Pancreas (tissue), 10 donors: ENCODE results near the gene MYO6. TPM values are rescaled to one million over a fixed set of nuclear protein-coding genes. Genes with fewer than 3 reads are reported as not detected.

Source experiments
- ATAC-seq, 4 donors: fragments of 200-7000 bp; cut with Tn5 transposase; one replicate each; pipeline versions ENCODE4 v1.8.0 to v1.9.1; 2020; ENCODE audit warnings: mild to moderate bottlenecking in 4 of 4, moderate library complexity in 4 of 4
- DNase-seq, 6 donors: peaks; one replicate each; pipeline ENCODE4 v3.0.0-alpha.2; 2020
- FAIRE-seq: peaks from 2 replicates; lab custom pipeline; 2012; peaks lifted over from hg19 to GRCh38; lab: Jason Lieb, UNC
- H3K27ac ChIP-seq, 4 donors: fragments of 200-600 bp; sonication (generic); 1 replicate in 3 of 4; 2 replicates in 1 of 4; pipeline versions ENCODE4 v1.5.0 to v1.8.0; 2020
- H3K27me3 ChIP-seq, 4 donors: fragments of 200-600 bp; one replicate each; pipeline ENCODE4 v1.8.0; 2021
- H3K36me3 ChIP-seq, 3 donors: fragments of 200-600 bp; sonication (generic) in 1 of 3; one replicate each; pipeline versions ENCODE4 v1.5.0 to v1.8.0; 2020 to 2021
- H3K4me1 ChIP-seq, 3 donors: fragments of 200-600 bp; one replicate each; pipeline ENCODE4 v1.8.0; 2021
- H3K4me3 ChIP-seq, 4 donors: fragments of 200-600 bp; sonication (generic) in 2 of 4; one replicate each; pipeline versions ENCODE4 v1.5.0 to v1.8.0; 2020 to 2021
- H3K9me3 ChIP-seq, 4 donors: fragments of 200-600 bp; one replicate each; pipeline ENCODE4 v1.8.0; 2021
- WGBS, 2 donors: extraction: QIAGEN DNeasy Blood & Tissue Kit; methylation state at CpG; one replicate each; pipeline ENCODE4 v1.1.7; 2013; 5-methylcytosine and 5-hydroxymethylcytosine counted together
- intact Hi-C, 3 donors: fragments of 100-400 bp; cut with DNase I; formaldehyde crosslinking; loops; one replicate each; pipeline versions ENCODE4 v1.11.1 to v1.14.2; 2022
- polyA plus RNA-seq, 2 donors: library from polyadenylated mRNA; stranded (reverse); fragments of 200-250 nt; gene quantifications; one replicate each; pipeline ENCODE4 v1.2.3, GENCODE V29; 2013
- total RNA-seq, 6 donors: library from RNA; stranded (reverse); fragmentation: NEBNext Ultra II Directional in 4 of 6; extraction: Animal tissue kit (Norgen Biotek cat#: 25700) in 4 of 6; gene quantifications; one replicate each; pipeline versions ENCODE4 v1.2.1 to v1.2.4, GENCODE V29; 2021 to 2023
- TF ChIP-seq, protein P1 (sequence below), 4 donors: fragments of 200-600 bp; sonication (generic) in 3 of 4; IDR thresholded peaks; one replicate each; pipeline versions ENCODE4 v1.5.0 to v1.8.0; 2021; ENCODE audit warnings: antibody characterized with exemption in 4 of 4
- donor health status: healthy with polysubstance abuse.
- donor health status: DM: no; HTN: no; CAD: no; lungs with moderate emphysema.
- donor health status: DM: no; HTN: no; CAD: no.
- donor health status: control.
- donor health status: control.
- donor health status: Bipolar disorder and iron deficiency.
- donor health status: DM: yes; HTN: yes; CAD: no.
- donor health status: DM: no; HTN: no; CAD: no.
- donor health status: DM: no; HTN: no; CAD: no.
- donor health status: DM: yes; HTN: yes; CAD: no.

MYO6 gene
- total and polyA plus RNA-seq, 8 donors: 16.4 to 47.6 (median 19.6) TPM

DNA sequence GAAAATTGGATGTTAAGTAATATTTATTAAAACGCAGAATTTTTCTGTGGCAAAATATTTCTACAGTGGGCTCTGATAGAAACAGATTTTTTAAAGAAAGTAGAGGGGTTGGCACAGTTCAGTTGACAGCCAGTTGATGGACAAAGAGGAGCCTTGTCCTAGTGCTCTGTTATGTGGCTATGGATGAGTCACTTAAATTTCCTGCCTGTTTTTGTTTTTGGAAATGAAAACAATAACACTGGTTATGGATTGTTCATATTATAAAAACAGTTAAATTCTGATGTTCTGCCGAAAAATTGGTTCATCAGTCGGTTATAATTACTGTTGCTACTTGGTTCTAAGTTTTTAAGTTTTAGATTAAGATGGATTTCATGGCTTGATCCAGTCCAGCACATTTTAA is 42.8 kb downstream of the MYO6 start:
- TF ChIP-seq, protein P1, sequence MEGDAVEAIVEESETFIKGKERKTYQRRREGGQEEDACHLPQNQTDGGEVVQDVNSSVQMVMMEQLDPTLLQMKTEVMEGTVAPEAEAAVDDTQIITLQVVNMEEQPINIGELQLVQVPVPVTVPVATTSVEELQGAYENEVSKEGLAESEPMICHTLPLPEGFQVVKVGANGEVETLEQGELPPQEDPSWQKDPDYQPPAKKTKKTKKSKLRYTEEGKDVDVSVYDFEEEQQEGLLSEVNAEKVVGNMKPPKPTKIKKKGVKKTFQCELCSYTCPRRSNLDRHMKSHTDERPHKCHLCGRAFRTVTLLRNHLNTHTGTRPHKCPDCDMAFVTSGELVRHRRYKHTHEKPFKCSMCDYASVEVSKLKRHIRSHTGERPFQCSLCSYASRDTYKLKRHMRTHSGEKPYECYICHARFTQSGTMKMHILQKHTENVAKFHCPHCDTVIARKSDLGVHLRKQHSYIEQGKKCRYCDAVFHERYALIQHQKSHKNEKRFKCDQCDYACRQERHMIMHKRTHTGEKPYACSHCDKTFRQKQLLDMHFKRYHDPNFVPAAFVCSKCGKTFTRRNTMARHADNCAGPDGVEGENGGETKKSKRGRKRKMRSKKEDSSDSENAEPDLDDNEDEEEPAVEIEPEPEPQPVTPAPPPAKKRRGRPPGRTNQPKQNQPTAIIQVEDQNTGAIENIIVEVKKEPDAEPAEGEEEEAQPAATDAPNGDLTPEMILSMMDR (IDR thresholded peaks at IDR 0.05): no peak
- Histone ChIP-seq H3K4me3 (no peak overlapping the region), H3K36me3 (no peaks in the 10 kb centered on the region), H3K27ac (no peak overlapping the region), H3K9me3 (no peaks in the 10 kb centered on the region), H3K4me1 (peaks cover 0 to 7% (median 4%) of the 10 kb centered on the region in 3 donors), H3K27me3 (no peaks in the 10 kb centered on the region)
- ATAC-seq (no peak), DNase-seq (no peak), FAIRE-seq (no peak)
- intact Hi-C loops: no loop called here
- 87 to 91% methylated on average over 3 of the region's 3 CpGs for WGBS, 2 donors

DNA sequence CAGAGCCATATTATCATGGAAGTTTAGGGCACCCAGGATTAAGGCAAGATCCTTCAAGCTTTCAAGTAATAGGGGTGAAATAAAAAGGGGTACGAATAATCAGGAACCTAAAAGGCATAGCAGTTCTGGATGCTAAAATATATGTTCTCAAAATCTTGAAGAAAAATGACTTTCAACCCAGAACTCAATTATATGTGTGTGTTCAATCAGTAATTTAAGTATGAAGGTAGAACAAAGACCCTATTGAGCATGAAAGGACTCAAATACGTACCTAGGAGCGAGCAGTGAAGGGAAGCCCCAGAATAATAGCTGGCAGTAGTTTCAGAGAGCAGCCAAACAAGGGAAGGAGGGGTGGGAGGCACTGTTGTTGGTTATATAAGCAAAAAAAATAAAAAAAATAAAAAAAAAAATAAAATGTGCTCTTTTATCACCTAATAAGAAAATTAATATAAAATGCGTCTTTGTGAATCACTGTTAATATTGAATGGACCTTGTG is 45.4 kb downstream of the MYO6 start:
- WGBS, 2 donors: 70 to 75% methylated on average over 4 of the region's 4 CpGs
- intact Hi-C loops: no loop called here
- no peaks in the 10 kb centered on the region for H3K27me3 ChIP-seq
- ATAC-seq (peak in 1 of 4 donors; percentile 52), DNase-seq (no peak), FAIRE-seq (no peak)
- no peaks in the 10 kb centered on the region for H3K9me3 ChIP-seq
- TF ChIP-seq, protein P1 (IDR thresholded peaks at IDR 0.05): no peak
- H3K4me3 ChIP-seq: no peak overlapping the region
- H3K27ac ChIP-seq: no peak overlapping the region
- no peaks in the 10 kb centered on the region for H3K36me3 ChIP-seq
- H3K4me1 ChIP-seq: peaks cover 0 to 7% (median 4%) of the 10 kb centered on the region in 3 donors

DNA sequence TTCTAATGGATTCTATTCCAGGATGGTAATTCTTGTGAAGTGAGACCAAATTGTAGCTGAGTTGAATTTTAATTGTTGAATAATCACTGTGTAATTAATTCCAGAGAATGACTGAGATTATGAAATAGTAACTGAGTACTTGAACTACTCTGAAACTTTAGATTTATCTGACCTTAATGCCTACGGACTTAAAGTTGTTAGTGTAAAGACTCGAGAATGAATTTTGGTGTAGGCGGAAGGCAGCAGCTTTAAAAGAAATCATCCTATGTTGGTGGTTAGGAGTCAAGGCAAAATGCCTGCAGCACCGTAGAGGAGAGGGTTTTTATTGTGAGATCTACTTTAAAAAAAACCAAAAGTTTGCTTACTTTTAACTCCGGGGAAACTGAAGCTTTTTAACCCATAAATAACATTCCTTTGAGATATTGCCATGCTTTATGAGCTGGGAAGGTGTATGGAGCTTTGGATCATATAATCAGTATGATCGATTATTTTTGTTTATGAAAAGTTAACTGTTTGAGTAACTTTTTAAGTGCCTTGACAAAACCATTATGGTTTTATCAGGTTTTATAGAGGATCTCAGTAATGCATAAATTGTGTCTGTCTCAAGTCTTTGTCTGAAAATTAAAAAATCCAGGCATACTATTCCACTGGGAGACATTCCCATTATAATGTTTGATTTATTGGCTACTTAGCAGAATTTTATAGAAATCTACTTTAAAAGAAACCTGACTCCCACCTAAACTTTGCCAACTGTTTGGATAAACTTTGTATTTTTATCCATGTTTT is 46.1 kb downstream of the MYO6 start:
- ATAC-seq (no peak), DNase-seq (no peak), FAIRE-seq (no peak)
- peaks cover 0 to 7% (median 4%) of the 10 kb centered on the region in 3 donors for H3K4me1 ChIP-seq
- 34 to 39% methylated on average over 6 of the region's 6 CpGs for WGBS, 2 donors
- H3K4me3 ChIP-seq: no peak overlapping the region
- intact Hi-C loops: no loop called here
- no peaks in the 10 kb centered on the region for H3K9me3 ChIP-seq
- H3K27me3 ChIP-seq: no peaks in the 10 kb centered on the region
- no peaks in the 10 kb centered on the region for H3K36me3 ChIP-seq
- TF ChIP-seq, protein P1 (IDR thresholded peaks at IDR 0.05): no peak
- no peak overlapping the region for H3K27ac ChIP-seq

DNA sequence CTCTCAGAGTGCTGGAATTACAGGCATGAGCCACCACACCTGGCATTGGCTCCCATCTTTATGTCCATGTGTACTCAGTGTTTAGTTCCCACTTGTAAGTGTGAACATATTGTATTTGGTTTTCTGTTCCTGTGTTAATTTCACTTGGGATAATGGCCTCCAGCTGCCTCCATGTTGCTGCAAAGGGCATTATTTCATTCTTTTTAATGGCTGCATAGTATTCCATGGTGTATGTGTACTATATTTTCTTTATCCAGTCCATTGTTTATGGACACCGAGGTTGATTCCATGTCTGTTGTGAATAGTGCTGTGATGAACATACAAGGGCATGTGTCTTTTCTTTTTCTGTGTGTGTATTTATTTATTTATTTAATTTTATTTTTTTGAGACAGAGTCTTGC is 47.7 kb downstream of the MYO6 start:
- 98 to 100% methylated on average over 1 of the region's 1 CpG for WGBS, 2 donors
- ATAC-seq: no peak
- Histone ChIP-seq H3K9me3 (no peaks in the 10 kb centered on the region), H3K4me1 (peaks cover 0 to 7% (median 4%) of the 10 kb centered on the region in 3 donors), H3K27me3 (no peaks in the 10 kb centered on the region), H3K27ac (no peak overlapping the region), H3K36me3 (no peaks in the 10 kb centered on the region), H3K4me3 (no peak overlapping the region)
- no peak for FAIRE-seq
- TF ChIP-seq, protein P1 (IDR thresholded peaks at IDR 0.05): no peak
- DNase-seq: no peak
- intact Hi-C loops: no loop called here

DNA sequence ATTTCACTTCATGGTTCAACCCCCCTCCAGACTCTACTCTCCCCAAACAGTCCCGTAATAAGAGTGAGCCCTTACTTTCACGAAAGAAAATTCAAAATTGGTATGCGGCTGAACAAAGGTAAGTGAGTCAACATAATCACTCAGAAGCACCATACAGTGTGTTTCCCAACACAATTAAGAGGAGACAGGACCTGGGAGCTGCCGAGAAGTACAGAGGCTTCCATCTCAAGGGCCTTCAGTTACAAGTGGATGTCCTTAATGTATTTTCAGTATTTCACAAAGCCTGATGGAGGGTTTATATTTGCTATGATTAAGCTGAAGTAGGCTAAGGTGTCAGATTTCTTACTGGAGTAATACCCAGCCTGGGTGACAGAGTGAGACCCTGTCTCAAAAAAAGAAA is 51.1 kb downstream of the MYO6 start:
- H3K27me3 ChIP-seq: no peaks in the 10 kb centered on the region
- intact Hi-C loops: no loop called here
- FAIRE-seq: no peak
- H3K9me3 ChIP-seq: no peaks in the 10 kb centered on the region
- H3K4me1 ChIP-seq: peaks cover 0 to 4% (median 4%) of the 10 kb centered on the region in 3 donors
- DNase-seq: no peak
- 97% methylated on average over 4 of the region's 4 CpGs for WGBS, 2 donors
- no peaks in the 10 kb centered on the region for H3K36me3 ChIP-seq
- H3K27ac ChIP-seq: no peak overlapping the region
- ATAC-seq: no peak
- TF ChIP-seq, protein P1 (IDR thresholded peaks at IDR 0.05): no peak
- no peak overlapping the region for H3K4me3 ChIP-seq
